Lung (tissue), 12 donors: ENCODE data around the gene NEU2. TPM values are rescaled to one million over a fixed set of nuclear protein-coding genes. Genes with fewer than 3 reads are reported as not detected.

Source experiments
- ATAC-seq: fragments of 200-7000 bp; cut with Tn5 transposase; one replicate; pipeline ENCODE4 v1.9.1; 2020; ENCODE audit warnings: moderate number of reproducible peaks; ENCODE audit not compliant: insufficient read depth, low FRiP score
- DNase-seq, 3 donors: peaks; one replicate each; pipeline ENCODE4 v3.0.0-alpha.2; 2013 to 2017
- H3K27ac ChIP-seq, 2 donors: one replicate each; pipeline ENCODE4 v1.5.1; 2013; ENCODE audit warnings: mild to moderate bottlenecking in 2 of 2, moderate library complexity in 2 of 2, control low read depth in 1 of 2, inconsistent platforms in 1 of 2, low read depth in 1 of 2, low read length in 1 of 2
- H3K27me3 ChIP-seq, 3 donors: one replicate each; pipeline ENCODE4 v1.5.1; 2013; ENCODE audit warnings: low read length in 2 of 3; ENCODE audit not compliant: control insufficient read depth in 3 of 3, insufficient read depth in 3 of 3
- H3K36me3 ChIP-seq, 4 donors: one replicate each; pipeline ENCODE4 v1.5.1; 2013; ENCODE audit warnings: low read length in 4 of 4, mild to moderate bottlenecking in 1 of 4, moderate library complexity in 1 of 4; ENCODE audit not compliant: control insufficient read depth in 4 of 4, insufficient read depth in 4 of 4
- H3K4me1 ChIP-seq, 5 donors: one replicate each; pipeline ENCODE4 v1.5.1; 2013; ENCODE audit warnings: low read length in 5 of 5, mild to moderate bottlenecking in 2 of 5, moderate library complexity in 1 of 5; ENCODE audit not compliant: control insufficient read depth in 5 of 5, insufficient read depth in 5 of 5
- H3K4me3 ChIP-seq: one replicate; pipeline ENCODE4 v1.5.1; 2013; ENCODE audit warnings: mild to moderate bottlenecking, control low read depth, moderate library complexity
- H3K9ac ChIP-seq, 2 donors: one replicate each; pipeline ENCODE4 v1.5.1; 2013; ENCODE audit warnings: low read length in 2 of 2, control low read depth in 1 of 2; ENCODE audit not compliant: insufficient read depth in 1 of 2
- H3K9me3 ChIP-seq, 4 donors: one replicate each; pipeline ENCODE4 v1.5.1; 2013; ENCODE audit warnings: low read length in 3 of 4, mild to moderate bottlenecking in 1 of 4, moderate library complexity in 1 of 4; ENCODE audit not compliant: control insufficient read depth in 4 of 4, insufficient read depth in 3 of 4
- CTCF ChIP-seq: IDR thresholded peaks from 2 replicates; pipeline ENCODE4 v1.5.1; 2012; ENCODE audit warnings: mild to moderate bottlenecking; ENCODE audit errors: control extremely low read depth, extremely low read depth
- WGBS, 2 donors: extraction: QIAGEN DNeasy Blood & Tissue Kit; methylation state at CpG; one replicate each; pipeline ENCODE4 v1.1.7; 2013; 5-methylcytosine and 5-hydroxymethylcytosine counted together
- polyA plus RNA-seq, 2 donors: library from polyadenylated mRNA; stranded (reverse); fragments of 200-250 nt; gene quantifications; one replicate each; pipeline ENCODE4 v1.2.1, GENCODE V29; 2013
- total RNA-seq, 2 donors: library from RNA; depleted of rRNA in 1 of 2; stranded (reverse); fragments of >200 nt in 1 of 2; gene quantifications; one replicate each; pipeline ENCODE4 v1.2.1, GENCODE V29; 2014 to 2021
- donor health status: control.
- donor health status: control.
- donor health status: Bipolar disorder and iron deficiency.
- donor health status: healthy.
- donor health status: DM: yes; HTN: yes; CAD: no.

Gene NEU2
- total and polyA plus RNA-seq, 4 donors = not detected

GRCh38 chr2:233010569-233011267, 21.8 kb upstream of the NEU2 start:
- ATAC-seq = no peak
- Histone ChIP-seq H3K36me3 (no peaks in the 10 kb centered on the region), H3K9me3 (no peaks in the 10 kb centered on the region), H3K9ac (no peak overlapping the region), H3K4me3 (no peak overlapping the region), H3K4me1 (peaks cover 0 to 9% (median 4%) of the 10 kb centered on the region in 5 donors), H3K27ac (no peak overlapping the region), H3K27me3 (no peaks in the 10 kb centered on the region)
- TF ChIP-seq CTCF = no peak
- DNase-seq = no peak
- 93 to 95% methylated on average over 9 of the region's 9 CpGs for WGBS, 2 donors

- Histone ChIP-seq H3K9me3 (no peaks in the 10 kb centered on the region), H3K27me3 (no peaks in the 10 kb centered on the region), H3K4me3 (no peak overlapping the region), H3K9ac (no peak overlapping the region), H3K27ac (no peak overlapping the region), H3K36me3 (no peaks in the 10 kb centered on the region), H3K4me1 (peaks cover 0 to 9% (median 4%) of the 10 kb centered on the region in 5 donors)
- WGBS, 2 donors = 87 to 93% methylated on average over 6 of the region's 6 CpGs
- TF ChIP-seq CTCF = no peak
- DNase-seq = no peak
- no peak for ATAC-seq
These were observed 21.2 kb upstream of the NEU2 start for GRCh38 chr2:233011268-233011650.

GRCh38 chr2:233011702-233012131, 20.8 kb upstream of the NEU2 start:
- no peak for ATAC-seq
- WGBS, 2 donors = 80 to 82% methylated on average over 1 of the region's 1 CpG
- Histone ChIP-seq H3K4me1 (peaks cover 0 to 9% (median 4%) of the 10 kb centered on the region in 5 donors), H3K9ac (no peak overlapping the region), H3K9me3 (no peaks in the 10 kb centered on the region), H3K36me3 (no peaks in the 10 kb centered on the region), H3K27ac (no peak overlapping the region), H3K27me3 (no peaks in the 10 kb centered on the region), H3K4me3 (no peak overlapping the region)
- peak in 1 of 3 donors; percentile 3 for DNase-seq
- TF ChIP-seq CTCF = no peak
